ENCODE results near the gene PAK6.

- TF ChIP-seq POLR2A (IDR thresholded peaks at IDR 0.05) (no peak), CTCF (IDR thresholded peaks at IDR 0.05) (no peak)
These were observed 17.9 kb downstream of the PAK6 start for GRCh38 chr15:40256638-40257235.

All from tibial nerve (tissue), 3 donors.